ENCODE measurements around the gene CDH23.

DNA sequence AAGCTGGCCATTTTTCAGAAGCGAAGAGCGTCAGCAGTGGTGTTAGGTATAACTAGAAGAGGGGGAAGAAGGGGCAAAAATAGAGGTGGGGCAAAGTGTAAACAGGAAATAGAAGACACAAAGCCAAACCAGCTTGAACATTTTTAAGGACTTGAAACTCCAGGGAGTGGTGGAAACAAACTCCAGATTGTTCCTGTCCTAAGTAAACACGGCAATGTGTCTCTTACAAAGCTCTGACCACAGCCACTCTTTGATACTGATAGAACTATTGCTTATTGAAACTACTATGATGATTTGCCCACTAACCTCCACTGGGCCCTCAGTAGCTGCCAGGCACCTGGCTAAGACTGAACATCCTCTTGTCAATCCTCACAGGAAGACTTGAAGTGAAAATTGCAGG is 20.8 kb upstream of the CDH23 start:
- TF ChIP-seq GATA2 (IDR thresholded peaks at IDR 0.05; ENCODE audit: low read depth, low read length) = no peak
- no peak for TF ChIP-seq GATA3 (IDR thresholded peaks at IDR 0.05; ENCODE audit: low read depth, low read length)

Measured in SH-SY5Y (cell line).